Activated T-cell treated with anti-CD3 and anti-CD28 coated beads for 1 hour (primary cell): ENCODE data around the gene TRPM5.
A peak's percentile ranks its signal among the peaks of the same experiment; 100 is the strongest.

Experiments
- DNase-seq: peaks from one replicate; pipeline ENCODE4 v3.0.0-alpha.2; 2020; ENCODE audit warnings: low read depth

Gene TRPM5

GRCh38 chr11:2402890-2403645 lies 41.2 kb downstream of the TRPM5 start:
- DNase-seq = no peak

- no peak for DNase-seq
These were observed 42.2 kb downstream of the TRPM5 start for GRCh38 chr11:2402106-2402505.

DNA sequence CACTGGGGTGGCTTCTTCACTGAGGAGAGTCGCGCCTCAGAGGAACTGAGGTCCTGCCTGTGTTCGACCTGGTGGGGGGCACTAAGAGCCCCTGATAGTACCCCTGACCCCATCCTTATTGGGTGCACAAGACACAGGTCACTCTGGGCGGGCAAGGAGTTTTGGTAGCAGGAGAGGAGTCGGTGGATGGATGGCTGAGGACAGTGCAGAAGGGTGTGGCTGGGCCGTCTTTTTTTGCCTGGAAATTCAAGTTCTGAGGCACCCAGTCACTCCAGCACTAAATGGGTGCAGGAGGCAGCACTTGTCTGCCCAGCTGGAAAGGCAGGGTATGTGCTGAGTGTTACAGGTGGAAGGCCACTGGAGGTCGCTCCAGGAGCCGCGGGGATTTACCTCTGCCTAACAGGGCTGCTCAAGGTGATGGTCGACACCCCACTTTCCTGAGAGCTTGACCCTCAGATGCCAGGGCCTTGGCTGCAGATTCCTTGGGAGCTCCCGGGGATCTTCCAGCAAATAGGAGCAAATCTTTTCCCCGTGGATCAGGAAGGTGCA lies 42.8 kb downstream of the TRPM5 start:
- DNase-seq = no peak

- no peak for DNase-seq
These were observed 43.4 kb downstream of the TRPM5 start for GRCh38 chr11:2400762-2401435.

GRCh38 chr11:2400069-2400761 lies 44.1 kb downstream of the TRPM5 start, which contains the start of gene TSSC4:
Gene TSSC4 (plus strand): TSS chr11:2400750. CDS start chr11:2402634, 1,884 bp downstream.
- peak; percentile 98 for DNase-seq

DNA sequence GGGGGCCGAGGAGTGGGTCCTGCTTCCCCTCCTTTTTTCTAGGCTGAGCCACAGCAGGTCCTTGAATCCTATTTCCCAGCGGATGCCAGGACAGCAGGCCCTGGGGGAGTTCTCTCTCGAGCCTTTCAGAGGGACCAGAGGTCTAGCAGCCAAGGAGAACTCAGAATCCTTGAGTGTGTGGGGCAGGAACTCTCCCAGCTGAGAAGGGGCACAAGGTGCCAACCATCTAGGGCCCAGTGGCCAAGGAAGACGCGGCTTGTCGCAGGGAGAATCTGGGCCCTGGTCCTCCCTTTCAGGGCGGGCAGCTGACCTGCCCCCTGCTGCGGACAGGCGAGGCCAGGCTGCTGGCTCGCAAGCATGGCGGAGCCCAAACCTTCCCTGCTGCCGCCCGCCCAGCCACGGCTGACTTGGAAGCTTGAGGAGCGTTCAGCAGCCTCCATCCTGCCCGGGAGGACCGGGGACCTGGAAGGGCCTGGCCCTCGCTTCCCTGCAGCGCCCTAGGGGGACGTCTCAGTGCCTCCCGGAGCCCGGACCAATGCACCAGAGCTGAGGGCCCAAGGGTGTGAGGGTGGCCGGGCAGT lies 44.7 kb downstream of the TRPM5 start:
- no peak for DNase-seq

GRCh38 chr11:2398664-2399355 lies 45.5 kb downstream of the TRPM5 start:
- DNase-seq = no peak

- DNase-seq = no peak
These were observed 47.3 kb downstream of the TRPM5 start for GRCh38 chr11:2397005-2397404.

- DNase-seq = no peak
These were observed 47.8 kb downstream of the TRPM5 start for GRCh38 chr11:2396471-2396870.

GRCh38 chr11:2395856-2396255 lies 48.5 kb downstream of the TRPM5 start:
- DNase-seq = no peak

- no peak for DNase-seq
These were observed 49.0 kb downstream of the TRPM5 start for GRCh38 chr11:2395211-2395730.

- DNase-seq = no peak
These were observed 49.6 kb downstream of the TRPM5 start for GRCh38 chr11:2394818-2395105.
